ELR (cell line): ENCODE measurements around the gene DIP2C.
"Not testable (repeated sequence)": the region's sequence is repeated elsewhere in the genome, so short reads cannot be mapped to it uniquely, and the experiment has no call there.

ENCODE experiments used
- DNase-seq: peaks from one replicate; pipeline ENCODE4 v3.0.0-alpha.2; 2015; ENCODE audit warnings: low read depth

Gene DIP2C

DNA sequence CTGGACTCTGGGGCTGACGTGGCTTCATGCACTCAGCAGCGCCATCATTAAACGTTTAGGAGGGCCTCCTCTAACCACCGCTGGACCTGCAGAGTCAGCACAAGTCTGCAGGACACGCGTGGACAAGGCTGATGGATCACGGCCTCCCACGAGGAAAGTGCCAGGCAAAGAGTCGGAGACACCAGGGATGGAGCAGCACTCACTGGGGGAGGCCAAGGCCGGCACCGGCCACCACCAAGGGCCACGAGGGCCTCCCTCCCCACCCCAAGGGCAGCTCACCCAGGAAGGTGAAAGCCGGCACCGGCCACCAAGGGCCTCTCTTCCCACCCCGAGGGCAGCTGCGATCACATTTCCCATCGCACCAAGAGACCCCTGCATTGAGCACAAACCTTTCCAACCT is 91.5 kb downstream of the DIP2C start:
- no peak for DNase-seq

DNA sequence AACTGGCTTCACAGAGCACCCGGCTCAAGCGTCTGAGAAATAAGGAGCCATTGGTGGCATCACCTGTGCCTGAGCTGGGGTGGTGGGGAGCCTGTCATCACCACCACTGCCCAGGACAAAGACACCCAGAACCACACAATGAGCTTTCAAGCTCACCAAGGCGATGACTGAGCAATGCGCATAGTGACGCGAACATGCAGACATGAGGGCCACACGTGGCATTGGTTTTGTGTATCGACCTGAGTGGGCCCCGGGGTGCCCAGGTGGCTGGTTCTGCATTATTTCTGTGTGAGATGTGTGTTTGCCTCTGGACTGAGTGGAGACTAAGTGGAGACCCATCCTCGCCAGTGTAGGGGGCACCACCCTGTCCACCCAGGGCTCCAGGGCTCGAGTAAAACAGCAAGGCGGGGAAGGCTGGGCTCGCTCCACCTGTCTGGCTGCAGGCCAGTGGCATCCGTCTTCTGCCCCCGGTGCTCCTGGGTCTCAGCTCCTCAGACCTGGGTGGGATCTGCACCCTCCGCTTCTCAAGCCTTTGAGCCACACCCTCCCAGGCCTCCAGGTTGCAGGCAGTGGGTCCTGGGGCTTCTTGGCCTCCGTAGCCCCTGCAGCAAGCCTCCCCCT is 92.6 kb downstream of the DIP2C start:
- no peak for DNase-seq

DNA sequence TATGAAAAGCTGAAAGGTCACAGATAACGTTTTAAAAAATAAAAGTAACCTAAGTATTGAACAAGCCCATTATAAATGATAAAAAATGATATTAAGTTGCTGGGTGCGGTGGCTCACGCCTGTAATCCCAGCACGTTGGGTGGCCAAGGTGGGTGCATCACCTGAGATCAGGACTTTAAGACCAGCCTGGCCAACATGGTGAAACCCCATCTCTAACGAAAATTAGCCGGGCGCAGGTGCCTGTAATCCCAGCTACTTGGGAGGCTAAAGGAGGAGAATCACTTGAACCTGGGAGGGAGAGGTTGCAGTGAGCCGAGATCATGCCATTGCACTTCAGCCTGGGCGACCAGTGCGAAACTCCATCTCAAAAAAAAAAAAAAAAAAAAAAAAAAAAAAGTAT is 93.3 kb downstream of the DIP2C start:
- DNase-seq: not testable (repeated sequence)

DNA sequence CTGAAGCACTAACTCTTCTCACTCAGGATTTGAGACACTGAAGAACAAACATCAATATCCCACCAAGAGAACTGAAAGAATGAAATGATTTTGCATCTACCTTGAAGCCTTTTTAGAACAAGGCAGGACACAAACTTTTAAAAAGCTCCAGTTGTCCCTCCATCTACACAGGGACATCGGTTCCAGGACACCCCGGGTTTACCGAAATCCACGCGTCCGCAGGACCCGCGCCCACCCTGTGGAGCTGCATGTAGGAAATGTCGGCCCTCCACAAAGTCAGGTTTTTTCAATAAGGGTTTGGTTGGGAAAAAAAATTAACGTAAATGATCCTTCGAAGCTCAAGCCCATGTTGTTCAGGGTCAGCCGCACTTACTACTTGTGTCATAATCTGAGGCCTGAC is 94.0 kb downstream of the DIP2C start:
- DNase-seq: no peak

DNA sequence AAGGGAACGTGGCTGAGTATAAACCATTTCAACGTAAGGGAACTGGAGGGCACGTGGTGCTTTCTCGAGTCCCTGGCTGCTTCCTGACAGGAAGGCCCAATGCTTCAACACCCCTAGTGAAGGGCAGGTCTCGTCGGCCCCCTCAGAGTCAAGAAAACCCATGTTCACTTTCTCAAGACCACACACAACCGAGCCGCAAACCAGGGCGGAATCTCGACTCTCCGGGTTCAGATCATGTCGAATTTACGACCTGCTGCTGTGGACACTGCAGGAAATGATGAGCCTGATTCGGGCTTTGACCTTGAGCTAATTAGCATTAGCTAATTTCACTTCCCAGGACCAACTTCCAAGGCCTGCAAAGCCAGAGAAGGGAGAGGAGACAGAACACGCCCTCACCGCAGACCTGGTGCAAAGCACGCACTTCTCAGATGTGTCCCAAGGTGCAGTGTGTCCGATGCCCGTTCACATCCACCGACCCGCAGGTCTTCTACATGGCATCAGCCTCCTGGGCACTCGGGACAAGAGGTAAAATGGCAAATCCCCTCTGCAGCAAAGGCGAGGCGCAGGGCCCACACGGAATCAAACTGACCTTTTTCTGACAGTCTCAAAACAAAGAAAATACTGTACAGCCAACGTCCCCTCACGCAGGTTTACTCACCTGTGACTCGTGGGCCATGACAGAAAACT is 94.7 kb downstream of the DIP2C start:
- DNase-seq: no peak

DNA sequence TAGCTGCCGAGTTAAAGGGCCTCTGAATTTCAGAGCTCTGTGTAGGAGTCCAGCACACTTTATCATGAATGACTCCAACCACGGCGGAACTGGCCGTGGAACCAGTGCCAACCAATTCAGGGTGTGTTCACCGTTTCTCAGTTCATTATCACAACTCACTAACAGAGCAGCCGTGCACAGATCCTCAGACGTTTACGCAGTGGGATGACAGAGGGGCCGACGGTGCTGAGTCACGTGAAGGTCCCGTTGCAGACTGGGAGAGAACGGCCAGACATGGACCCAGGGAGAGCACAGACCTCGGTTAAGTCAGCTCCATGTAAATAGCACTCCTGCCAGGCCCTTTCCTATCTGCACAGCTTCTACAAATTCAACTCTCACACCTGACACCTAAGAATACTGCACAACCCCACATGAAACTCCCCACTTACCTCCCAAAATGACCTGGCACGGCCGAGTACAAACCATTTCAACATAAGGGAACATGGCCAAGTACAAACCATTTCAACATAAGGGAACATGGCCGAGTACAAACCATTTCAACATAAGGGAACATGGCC is 95.5 kb downstream of the DIP2C start:
- DNase-seq: no peak

DNA sequence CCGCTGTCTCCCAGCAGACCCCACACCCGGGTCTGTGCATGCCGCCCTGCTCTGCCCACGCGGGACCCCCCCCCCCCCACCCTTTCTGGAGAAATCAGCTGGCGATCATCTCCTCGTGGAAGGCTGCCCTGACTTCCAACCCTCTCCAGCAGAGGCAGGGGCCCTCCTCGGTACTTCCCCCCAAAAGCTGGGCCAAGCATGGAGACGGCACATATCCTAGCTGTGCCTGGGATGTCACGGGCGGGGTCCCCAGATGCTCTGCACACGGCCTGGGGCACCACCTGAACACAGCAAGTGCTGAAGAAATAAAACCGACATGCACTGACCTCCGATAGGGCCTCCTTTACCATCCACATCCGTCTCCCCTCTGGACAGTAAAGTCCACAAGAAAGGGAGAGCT is 96.0 kb downstream of the DIP2C start:
- no peak for DNase-seq

DNA sequence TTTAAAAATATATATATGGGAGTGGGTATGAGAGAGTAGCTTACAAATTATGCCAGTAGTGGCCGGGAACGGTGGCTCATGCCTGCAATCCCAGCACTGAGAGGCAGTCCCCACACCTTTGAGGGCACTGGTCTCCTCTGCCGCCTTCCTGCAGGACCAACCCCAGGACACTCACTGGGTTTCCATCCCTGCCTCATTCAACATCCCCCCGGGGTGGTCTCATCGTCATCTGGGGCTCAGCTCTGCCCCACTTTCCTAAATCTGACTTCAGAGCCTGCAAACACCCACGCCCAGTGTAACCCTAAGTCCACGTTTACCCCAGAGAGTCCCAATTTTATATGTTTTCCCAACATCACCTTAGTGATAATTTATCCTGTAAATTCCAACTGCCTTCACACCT is 96.5 kb downstream of the DIP2C start:
- no peak for DNase-seq

DNA sequence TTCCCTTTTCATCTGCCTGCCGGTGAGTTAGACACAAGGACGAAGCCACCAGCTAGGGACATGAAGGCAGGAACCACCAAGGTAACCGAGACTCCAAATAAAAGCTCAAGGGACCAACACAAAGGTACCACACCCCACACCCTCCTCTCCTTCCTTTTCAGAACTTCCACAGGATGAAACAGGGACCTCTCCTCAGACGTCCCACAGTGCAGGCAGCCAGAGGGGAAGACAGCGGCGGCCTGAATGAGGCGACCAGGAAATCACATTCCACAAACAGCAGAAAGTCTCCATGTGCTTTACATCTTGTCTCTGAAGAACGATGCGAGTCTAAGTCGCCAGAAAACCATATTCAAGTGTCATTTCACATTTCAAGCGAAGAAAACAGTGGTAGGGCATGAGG is 97.8 kb downstream of the DIP2C start:
- DNase-seq: no peak

DNA sequence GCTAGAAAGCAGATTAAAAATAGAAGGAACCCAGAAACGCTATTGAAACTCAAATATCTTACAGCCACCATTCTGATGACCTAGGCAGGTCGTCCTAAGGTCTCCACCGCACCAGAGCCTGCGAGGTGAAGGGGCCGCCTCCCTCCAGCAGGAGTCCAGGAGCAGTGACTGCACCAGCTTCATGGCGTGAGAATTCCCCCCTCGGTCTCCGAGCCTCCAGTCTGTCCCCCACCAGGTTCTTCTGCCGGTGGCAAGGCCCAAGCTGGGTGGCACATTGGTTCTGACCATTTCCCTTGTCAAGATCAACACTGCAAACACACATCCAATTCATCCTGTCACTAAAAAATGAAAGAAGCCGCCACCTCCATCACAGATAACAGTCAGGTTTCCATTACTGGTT is 98.7 kb downstream of the DIP2C start:
- DNase-seq: no peak

DNA sequence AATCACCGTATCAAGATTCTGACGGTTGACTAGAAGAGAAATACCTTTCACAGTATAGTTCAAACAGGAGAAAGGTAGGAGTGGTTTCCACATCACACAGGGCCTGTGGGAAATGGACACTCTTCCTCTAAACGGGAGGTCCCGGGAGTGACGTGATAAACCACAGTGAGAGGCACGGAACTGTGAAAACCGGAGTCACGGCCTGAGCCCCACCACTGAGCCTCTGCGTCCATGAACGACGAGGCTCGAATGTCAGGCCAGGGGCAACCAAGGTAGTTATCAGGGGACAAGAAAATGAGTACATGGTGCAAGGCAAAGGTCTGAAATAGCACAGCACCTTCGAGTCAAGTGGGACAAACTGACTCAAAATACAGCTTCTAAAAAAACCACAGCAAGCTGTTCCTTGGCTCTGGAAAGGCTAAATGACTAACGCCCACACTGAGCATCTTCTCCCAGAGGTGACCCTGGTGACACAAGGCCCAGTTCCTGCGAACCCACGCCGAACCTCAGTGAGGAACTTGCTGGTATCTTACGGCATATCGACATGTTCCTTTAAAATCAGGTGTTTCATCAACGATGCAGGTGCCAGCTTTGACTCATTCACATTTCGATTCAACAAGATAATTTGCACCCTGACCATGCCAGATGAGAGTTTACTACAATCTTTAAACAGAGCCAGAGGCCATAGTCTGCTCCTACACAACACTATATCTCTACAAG is 99.3 kb downstream of the DIP2C start:
- no peak for DNase-seq

DNA sequence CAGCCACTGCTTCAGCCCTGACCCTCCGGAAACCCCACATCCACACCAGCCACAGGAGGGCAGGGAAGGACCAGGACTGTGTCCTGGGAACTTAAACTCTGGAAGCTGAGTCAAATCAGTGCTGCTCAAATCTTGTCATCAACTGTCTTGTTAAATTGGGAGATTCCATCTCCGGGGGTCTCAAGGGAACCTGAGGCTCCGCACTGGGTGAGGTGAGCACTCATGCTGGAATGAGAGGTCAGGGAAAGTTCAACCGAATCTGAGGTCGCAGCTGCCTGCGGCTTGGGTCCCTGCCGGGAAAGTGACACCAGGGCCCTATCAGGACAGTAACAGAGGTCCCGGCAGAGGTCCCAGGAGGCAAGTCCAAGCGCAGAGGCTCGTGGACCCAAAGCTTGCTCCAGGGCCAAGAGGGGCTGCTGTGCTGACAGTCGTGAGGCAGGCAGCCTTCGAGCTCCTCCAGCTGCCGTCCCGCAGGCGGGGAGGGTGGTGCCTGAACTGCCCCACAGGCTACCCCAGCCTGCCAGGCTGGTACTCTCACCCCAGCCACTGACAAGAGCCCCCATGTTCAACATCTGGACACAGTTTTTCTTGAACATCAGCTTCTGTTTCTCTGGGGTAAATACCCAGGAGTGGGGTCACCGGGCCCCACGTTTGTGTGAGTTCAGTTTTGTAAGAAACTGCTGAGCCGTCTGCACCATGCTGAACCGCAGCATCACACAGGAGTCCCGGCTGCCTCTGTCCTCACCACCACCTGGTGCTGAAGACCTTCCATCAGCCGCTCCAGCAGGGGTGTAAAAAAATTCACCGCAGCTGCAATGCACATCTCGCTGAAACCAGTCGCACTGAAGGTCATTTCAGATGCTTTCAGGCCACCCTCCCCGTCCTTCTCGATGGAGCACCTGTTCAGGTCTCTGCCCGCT is 101.0 kb downstream of the DIP2C start:
- peak; percentile 21 for DNase-seq

DNA sequence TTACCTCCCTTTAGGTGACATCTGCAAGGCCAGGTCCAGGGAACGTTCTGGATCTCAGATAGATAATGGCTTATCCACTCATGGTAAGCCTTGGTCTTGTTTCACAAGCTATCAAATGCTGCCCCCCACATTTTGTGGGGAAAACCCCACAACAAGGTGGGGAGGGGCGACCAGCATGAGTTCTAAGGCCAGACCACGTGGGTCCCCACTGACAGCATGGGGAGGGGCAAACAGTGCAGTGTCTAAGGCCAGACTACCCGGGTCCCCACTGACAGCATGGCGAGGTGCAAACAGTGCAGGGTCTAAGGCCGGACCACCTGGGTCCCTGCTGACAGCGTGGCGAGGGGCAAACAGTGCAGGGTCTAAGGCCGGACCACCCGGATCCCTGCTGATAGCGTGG is 102.8 kb downstream of the DIP2C start:
- no peak for DNase-seq

DNA sequence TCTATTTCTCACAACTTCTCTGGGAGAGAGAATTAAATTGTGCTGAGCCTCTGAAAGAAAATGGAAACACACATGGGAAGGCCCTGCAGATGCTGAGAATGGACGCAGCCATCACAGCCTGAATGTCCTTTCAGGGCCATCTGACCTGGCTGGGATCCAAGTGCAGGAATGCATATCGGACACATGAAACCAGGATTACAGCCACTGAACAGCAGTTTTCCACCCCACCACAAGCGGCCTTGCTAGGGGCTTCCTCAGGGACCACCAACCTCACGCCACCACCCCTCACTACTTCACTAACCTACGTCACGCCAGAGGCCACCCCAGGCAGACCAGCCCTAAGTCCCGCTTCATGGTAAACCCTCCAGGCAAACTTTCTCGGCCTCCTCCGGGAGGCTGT is 103.3 kb downstream of the DIP2C start:
- DNase-seq: no peak

DNA sequence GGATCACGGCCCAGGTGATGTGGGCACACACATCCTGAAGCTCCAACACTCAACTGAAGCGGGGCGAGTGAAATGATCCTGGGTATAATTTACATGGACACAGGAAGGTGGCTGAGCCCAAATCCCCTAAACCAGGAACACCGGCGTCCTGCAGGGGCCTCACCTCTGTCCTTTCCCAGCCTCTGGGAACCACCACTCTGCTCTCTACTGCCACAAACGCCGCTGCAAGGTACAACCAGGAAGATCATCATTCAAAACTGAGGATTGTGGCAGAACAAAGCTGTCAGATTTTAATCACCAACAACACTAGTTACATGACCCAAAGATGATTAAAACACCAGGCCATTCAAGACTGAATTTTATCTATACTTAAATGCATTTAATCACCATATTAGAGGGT is 104.0 kb downstream of the DIP2C start:
- no peak for DNase-seq

DNA sequence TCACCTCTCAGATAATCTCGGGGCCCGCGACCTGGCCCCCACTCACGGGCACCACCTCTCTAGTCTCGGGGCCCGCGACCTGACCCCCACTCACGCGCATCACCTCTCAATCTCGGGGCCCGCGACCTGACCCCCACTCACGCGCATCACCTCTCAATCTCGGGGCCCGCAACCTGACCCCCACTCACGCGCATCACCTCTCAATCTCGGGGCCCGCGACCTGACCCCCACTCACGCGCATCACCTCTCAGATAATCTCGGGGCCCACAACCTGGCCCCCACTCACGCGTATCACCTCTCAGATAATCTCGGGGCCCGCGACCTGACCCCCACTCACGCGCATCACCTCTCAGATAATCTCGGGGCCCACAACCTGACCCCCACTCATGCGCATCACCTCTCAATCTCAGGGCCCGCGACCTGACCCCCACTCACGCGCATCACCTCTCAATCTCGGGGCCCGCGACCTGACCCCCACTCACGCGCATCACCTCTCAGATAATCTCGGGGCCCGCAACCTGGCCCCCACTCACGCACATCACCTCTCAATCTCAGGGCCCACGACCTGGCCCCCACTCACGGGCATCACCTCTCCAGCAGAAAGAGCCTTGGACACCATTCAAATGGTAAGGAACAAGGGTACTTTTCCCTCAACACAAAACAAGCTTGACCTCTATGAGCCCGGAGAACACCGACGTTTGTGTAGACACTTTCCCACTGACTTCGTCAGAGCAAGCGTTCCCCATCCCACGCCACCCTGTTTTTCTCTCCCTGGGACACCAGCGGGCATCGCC is 104.8 kb downstream of the DIP2C start:
- DNase-seq: not testable (repeated sequence)

DNA sequence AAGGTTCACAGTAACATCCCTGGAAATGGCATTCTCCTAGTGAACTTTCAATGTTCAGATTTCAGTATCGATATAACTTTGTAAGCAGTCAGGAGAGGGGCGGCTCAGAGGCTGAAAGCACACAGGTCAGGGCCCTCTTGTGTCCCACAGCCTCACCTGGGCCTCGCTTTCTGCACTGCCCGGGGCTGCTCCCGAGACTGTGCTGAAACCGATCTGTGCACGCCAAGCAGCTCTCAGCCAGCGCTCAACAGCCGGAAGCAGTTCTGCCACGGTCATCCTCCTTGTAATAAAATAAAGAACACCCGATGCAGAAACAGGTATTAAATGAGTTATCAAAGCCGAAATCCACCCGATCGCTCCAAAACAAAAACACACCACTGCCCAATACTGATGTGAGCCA is 106.0 kb downstream of the DIP2C start:
- DNase-seq: no peak

DNA sequence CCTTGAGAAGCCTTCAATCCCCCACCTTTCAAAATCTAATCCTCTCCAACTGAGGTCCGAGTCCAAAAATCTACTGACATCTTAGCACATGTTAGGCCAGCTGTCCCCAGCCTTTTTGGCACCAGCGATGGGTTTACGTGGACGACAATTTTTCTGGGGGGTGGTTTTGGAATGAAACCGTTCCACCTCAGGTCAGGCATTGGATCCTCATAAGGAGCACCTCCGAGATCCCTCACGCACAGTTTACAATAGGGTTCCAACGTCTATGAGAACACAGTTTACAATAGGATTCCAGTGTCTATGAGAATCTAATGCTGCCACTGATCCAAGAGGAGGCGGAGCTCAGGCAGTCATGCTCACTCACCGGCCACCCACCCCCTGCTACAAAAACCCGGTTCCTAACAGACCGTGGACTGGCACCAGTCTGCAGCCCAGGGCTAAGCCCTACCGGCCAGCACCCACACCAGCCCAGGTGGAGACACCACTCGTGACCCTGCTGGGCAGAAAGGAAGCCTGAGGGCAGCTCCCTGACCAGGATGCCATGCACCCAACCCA is 107.6 kb downstream of the DIP2C start:
- no peak for DNase-seq

DNA sequence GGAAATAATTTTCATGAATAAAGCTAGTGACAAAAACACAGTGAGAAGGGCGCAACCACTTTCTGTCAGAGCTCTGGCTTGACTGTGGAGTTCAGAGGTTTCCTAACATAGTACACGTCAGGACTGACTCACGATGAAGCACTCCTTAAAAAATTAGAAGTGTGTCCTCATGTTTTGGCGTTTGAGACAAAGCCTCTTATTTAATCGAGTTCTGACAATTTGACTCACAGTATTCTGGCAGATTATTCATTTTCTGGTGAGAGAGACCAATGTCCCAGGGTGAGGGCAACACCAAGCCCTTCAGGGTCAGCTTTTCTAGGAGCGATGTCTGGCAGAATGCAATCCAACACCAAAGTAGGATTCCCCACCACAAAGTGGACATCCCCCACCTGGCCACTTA is 108.7 kb downstream of the DIP2C start:
- DNase-seq: peak; percentile 90

DNA sequence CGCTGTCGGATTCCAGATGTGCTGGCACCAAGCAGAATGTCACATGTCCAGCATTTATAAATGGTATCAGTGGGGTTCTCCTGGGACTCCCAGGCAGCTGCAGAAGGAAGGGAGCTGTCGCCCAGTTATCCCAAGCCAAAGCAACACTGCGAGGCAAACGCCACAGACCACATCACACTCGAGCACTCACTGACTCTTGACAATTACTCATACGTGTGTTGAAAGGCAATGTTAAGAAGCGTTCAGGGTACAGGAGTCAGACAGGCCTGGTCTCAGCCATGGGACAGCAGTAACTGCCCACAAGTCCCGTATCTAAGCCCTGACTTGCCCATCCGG is 113.4 kb downstream of the DIP2C start:
- no peak for DNase-seq
